Spleen (tissue), 7 donors: ENCODE results near the gene C14orf132.

Experiments
- CTCF ChIP-seq, 11 experiments: fragments of 200-600 bp in 7 of 11; fragments of 450-650 bp in 4 of 11; sonication (generic) in 4 of 11; IDR thresholded peaks in 8 of 11; conservative IDR thresholded peaks in 3 of 11; 1 replicate in 7 of 11; 2 replicates in 4 of 11; pipeline versions ENCODE4 v1.4.0 to v1.8.0; 2016 to 2021; ENCODE audit warnings: antibody characterized with exemption in 11 of 11, inconsistent platforms in 4 of 11, mild to moderate bottlenecking in 1 of 11
- POLR2A ChIP-seq, 3 donors: fragments of 450-650 bp; IDR thresholded peaks; one replicate each; pipeline ENCODE4 v1.5.1; 2017; ENCODE audit warnings: antibody characterized with exemption in 3 of 3, mild to moderate bottlenecking in 1 of 3
- donor health status: DM: no; HTN: no; CAD: no; lungs with moderate emphysema.
- donor health status: DM: no; HTN: no; CAD: no.
- donor health status: DM: no; HTN: no; CAD: no.

GRCh38 chr14:96088481-96088880 is 49.3 kb downstream of the C14orf132 start:
- TF ChIP-seq CTCF (IDR thresholded peaks at IDR 0.05 in 8 of 11, conservative IDR thresholded peaks at IDR 0.05 in 3 of 11) (no peak), POLR2A (IDR thresholded peaks at IDR 0.05) (no peak)
